GM21423 (cell line): ENCODE results near the gene DNAJC27.

ENCODE experiments used
- ATAC-seq: cut with Tn5 transposase; IDR thresholded peaks from one replicate; pipeline ENCODE4 v1.9.1; 2021; ENCODE audit warnings: mild to moderate bottlenecking, moderate library complexity; ENCODE audit not compliant: unreplicated experiment

DNAJC27 gene

DNA sequence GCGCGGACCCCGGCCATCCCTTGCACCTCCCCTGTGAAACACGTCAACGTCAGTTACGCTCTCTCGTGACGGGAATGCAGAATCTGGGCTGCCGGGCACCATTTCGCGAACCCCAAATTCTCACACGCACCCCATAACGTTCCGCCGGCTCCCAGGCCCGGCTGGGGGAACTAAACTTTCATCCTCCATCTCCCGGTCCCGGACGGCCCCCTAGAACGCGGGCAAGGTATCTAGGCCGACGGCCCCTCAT, 544 bp downstream of the DNAJC27 start:
- ATAC-seq = peak; percentile 0

DNA sequence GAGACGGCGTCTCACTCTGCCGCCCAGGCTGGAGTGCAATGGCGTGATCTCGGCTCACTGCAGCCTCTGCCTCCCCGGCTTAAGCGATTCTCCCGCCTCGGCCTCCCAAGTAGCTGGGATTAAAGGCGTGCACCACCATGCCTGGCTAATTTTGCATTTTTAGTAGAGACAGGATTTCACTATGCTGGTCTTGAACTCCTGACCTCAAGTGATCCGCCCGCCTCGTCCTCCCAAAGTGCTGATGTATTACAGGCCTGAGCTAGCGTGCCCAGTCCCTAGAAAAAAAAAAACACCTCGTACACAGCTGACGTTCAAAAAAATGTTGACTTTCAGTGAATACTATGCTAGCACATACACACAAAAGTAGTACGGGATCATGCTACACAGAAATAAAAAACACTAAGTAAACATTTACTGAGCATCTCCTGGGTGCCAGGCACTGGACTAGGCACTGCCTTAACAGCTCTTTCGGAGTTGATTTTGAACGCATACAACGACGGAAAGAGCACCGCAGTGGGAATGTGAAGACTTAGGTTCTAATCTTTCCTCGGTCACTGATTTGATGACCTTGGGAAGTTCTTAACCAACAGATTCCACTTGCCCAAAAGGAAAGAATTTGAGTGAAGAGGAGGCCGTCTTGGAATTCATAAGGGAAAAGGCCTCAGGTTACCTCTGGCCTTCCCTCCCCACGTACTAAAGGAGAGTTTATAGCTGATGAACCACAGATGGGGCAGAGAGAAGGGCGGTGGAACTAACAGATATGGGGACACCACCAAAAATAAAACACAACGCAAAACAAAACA, 1.1 kb downstream of the DNAJC27 start:
- no peak for ATAC-seq

DNA sequence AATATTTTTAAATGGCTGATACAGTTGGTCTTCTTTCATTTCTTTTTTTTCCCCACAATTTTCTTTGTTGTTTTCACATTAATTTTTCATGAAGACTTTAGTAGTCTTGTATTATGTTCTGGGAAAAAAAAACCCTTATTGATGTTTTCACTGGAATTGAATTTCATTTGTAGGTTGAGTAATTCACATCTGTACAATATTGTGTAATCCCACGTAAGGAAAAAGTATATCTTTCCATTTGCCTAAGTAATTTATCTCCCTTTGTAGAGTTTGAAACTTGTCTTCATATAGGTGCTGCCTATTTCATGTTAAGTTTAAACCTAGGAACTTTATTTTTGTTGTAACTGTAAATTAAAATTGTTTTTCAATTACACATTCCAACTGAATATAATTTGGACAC, 2.0 kb downstream of the DNAJC27 start:
- no peak for ATAC-seq

DNA sequence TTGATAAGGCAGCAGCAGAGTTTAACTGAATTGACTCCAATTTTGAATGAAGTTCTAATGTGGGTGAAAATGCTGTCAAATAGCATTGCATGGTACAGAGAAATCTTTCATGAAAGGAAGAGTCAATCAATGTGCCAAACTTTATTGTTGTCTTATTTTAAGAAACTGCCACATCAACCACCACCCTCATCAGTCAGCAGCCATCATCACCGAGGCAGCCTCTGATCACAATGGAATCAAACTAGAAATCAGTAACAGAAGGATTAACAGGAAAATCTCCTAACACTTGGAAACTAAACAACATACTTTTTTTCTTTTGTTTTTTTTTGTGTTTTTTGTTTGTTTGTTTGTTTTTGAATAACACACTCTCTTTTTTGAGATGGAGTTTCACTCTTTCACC, 9.9 kb downstream of the DNAJC27 start:
- ATAC-seq = no peak

DNA sequence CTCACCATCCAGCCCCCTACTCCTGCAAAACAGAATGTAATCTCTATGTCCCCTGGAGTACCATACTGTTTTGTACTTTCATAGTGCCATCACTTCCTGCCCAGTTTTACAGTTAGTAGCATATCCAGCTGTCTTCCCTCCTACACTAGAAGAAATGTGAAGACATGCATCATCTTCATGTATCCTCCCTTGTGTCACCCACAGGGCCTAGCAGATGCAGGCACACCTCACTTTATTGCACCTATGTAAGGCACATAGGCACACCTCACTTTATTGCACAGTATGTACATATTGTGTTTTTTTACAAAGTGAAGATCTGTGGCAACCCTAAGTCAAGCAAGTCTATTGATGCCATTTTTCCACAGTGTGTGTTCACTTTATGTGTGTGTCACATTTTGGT, 12.0 kb downstream of the DNAJC27 start:
- no peak for ATAC-seq

DNA sequence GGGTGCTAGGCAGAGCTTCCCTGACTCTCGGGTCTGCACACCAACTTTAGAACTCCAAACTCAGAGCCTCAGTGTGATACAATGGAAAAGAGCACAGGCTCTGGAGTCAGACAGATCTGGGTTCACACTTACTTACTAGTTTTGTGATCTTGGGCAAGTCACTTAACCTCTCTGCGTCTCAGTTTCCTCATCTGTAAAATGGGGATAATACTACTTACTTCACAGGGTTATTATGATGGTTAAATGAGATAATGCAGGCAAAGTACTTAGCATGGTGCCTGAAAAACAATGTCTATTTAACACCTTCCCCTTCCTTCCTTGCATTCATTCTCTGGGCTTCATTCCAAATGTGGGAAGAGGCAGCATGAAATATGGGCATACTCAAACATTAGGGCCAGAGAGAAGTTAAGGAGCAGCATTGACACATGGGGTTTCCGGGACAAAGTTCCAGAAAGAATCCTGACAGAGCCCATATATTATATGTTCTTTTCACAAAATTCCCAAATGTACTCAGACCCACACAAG, 13.3 kb downstream of the DNAJC27 start:
- ATAC-seq = no peak

DNA sequence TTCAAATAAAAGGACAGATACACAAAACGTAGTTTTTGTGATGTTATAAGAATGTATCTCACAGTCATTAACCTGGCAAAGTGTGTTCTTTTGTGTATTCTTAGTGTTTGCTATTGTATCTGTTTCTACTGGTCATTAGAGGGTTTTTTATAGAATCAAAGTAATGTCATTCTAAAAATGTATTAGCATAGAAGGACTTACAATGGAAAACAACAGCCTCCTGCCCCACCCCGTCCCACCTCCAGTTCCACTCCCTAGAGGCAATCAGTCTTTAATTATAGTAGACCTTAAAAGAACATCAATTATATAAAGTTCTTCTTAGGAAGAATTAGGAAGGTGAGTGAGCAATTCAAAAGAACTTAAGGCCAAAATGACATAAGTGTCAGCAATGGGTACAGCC, 13.8 kb downstream of the DNAJC27 start:
- ATAC-seq = no peak

DNA sequence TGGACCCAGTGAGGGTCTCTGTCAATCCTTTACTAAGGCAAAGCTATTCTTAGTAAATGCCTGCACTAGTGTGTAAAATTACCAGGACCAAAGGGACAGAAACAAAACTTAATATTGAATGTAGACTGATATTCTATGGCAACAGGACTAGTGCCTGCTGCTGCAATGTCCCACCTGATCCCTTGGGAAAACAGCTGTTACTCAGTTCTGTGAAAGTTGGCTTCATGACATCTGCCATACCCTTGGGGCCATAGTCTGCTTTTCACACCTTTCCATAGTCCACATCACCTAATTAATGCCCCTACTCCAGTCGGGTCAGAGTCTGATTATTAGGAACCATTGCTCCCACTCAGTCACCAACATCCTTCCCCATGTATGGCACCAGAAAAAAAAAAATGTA, 14.5 kb downstream of the DNAJC27 start:
- ATAC-seq = no peak

DNA sequence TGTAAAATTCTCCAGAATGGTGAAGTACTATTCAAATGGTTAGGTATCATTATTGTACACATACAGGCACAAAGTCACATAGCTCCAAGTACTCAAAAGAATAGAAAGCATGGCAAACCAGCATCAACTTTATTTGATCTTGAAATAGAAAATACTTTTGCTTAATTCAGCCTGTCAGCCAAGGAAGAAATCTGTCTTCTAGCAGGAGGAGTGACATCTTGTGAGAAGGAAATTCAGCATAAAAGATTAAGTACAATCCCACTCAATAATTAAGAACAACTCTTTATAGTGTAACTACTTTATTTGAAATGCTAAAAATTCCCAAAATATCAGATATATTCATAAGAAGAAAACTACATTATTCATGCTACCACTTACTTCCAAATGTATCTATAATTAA, 15.8 kb downstream of the DNAJC27 start:
- ATAC-seq = no peak

DNA sequence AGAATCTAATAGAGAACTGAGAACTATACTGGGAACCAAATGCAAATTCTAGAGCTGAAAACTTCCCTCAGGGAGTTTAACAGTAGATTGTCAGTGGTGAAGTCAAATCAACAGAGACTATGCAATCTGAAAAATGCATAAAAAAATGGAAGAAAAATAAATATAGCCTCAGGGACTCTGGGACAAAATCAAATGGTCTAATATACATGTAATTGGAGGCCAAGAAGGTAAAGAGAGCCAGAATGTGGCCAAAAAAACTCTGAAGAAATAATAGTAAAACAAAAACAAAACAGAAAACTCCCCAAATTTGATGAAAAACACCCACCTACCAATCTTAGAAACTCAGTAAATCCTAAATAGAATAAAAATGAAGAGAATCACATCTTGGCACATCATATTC, 16.5 kb downstream of the DNAJC27 start:
- no peak for ATAC-seq

DNA sequence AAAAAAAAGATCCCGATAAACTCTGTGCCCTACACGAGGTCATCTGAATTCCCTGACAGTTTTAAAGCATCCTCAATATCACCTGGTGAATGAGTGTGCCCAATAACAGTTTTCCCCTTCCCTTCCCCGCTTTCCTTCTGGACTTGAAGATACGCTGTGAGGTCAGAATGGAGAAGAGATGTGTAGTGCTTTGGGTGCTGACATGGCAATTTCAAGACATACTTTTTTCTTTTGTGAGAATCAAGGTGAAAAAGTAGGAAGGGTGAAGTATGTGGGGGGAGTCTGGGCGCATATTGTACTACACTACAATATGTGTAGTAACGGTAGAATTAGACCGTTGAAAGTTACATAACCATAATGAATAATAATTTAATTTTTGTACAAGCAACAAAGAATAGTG, 21.7 kb downstream of the DNAJC27 start:
- no peak for ATAC-seq

DNA sequence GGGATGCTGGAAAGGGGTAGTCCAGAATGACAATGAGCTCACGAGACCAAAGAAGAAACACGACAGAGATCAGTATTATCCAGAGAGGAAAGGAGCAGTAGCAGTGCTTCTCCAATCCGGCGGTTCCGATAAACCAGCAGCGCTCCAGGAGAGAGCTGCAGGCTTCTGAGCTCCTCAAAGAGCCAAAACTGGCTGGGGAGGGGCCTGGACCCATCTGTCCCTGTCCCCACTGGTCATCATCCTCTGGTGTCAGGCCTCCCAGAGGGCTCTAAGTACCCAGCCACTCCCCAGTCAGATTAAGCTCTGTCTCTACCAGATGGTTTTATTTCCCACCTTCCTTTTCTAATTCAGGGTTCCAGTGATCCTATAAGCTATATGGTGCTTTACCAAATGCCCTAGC, 23.2 kb downstream of the DNAJC27 start:
- ATAC-seq = no peak

DNA sequence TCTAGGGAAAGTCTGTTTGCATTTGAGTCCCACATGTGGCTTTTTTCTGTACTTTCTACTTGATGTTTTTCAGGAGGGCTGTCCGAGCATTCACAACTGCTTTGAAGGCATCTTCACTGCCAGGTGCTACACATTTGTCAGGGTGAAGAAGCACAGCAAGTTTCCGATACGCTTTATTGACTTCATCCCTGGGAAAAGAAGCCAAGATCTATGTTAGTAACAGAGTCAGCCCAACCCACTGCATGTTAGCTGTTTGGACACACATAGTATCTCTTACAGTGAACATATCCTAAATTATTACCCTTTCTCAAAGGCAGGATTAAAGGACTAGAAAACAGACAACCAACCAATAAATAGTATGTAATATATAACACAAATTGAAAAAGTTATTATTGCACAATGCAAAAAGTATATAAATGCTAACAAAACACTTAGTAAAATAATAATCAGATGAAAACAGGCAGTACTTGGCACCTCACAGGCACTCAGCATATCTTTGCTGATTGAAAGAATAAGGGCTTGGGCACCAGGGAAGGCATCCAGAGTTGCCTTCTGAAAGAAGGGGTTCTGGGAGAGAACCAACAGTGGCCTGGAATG, 24.1 kb downstream of the DNAJC27 start:
- ATAC-seq = no peak

DNA sequence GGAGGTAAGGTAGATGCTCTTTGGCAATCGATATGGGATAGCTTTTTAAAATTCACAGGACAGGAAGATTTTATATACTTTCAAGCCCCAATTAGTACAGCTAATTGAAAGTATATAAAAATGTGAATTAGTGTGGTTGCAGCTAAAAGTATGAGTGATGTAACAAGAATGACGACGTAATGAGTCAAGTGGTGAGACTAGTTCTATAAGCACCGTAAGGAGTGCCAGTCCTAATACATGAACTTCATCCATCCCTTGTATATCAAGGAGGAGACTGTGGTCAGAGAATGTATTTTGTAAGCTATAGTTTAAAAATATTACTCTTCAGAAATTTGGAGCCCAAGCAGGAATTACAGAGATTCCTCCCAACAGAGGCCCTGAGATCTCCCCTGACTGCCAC, 25.8 kb downstream of the DNAJC27 start:
- no peak for ATAC-seq

DNA sequence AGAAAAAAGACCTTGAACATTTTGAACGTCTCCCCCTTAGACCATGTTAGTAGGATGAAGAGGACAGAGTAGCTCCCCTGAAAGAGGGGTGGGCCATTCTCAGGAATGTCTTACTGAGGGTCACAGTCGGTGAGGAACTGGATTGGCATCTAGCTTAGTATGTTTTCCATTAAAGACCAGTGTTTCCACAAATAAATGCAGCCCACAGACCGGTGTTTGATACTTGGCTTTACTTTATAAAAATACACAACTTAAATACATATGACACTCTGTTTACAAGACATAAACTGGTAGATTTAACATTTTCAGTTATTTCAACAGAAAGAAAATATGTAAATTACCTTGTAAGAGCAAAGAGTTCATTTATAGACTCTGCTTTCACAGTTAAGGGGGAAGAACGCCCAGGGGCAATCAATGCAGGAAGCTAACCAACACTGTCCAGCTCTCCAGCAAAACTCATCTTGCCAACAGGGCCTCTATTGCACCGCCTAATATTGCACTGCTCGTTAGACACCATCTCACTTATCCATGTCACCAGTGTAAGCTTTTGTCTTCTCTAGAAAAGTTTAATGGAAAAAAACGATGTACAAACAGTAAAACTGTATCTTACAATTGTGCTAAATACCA, 28.2 kb downstream of the DNAJC27 start:
- ATAC-seq = no peak

DNA sequence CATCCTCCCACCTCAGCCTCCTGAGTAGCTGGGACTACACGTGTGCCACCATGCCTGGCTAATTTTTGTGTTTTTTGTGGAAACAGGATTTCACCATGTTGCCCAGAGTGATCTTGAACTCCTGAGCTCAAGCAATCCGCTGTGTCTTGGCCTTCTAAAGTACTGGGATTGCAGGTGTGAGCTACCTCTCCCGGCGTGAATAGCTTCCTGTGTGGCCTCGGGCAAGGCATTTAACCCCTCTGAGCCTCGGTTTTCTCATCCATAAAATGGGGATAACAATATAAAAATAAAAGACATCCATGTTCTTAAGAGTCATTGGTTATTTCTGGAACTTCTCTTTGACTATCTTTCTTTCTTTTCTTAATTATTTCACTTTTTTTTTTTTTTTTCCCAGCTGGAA, 32.4 kb downstream of the DNAJC27 start:
- no peak for ATAC-seq

DNA sequence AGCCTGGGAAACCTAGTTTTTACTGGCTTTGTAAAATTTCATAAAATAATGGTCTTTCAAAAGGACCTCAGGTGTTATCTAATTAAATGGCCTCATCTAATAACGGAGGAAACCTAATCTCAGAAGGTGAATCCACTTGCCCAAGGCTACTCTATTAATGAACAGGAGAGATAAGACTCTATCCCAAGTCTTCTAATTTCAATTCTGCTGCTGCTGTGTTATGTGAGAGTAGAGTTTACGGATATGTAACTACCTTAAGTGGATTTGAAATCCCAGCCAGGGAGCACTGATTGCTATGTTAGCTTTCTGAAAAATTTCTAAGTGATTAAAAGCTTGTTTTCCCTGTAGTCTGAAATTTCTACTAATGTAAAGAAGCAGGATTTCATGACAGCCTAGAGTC, 34.5 kb downstream of the DNAJC27 start:
- no peak for ATAC-seq

DNA sequence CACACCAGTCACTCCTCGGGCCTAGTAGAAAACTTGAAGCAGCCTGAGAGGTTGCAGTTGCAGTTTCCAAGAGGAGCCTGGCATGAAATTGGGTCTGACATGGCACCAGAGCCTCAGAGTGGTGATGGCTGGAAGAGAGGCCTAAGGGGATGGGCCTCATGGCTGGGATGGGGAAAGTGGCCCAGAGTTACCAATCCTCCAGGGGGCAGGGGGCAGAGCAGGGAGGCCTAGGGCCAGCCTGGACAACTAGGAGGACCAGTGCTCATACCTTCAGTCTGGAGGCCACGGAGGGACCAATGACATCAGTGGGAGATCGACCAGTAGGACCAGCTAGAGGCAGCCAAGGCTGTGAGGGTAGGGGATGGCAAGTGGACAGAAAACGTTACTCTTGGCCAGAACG, 36.6 kb downstream of the DNAJC27 start:
- ATAC-seq = no peak

DNA sequence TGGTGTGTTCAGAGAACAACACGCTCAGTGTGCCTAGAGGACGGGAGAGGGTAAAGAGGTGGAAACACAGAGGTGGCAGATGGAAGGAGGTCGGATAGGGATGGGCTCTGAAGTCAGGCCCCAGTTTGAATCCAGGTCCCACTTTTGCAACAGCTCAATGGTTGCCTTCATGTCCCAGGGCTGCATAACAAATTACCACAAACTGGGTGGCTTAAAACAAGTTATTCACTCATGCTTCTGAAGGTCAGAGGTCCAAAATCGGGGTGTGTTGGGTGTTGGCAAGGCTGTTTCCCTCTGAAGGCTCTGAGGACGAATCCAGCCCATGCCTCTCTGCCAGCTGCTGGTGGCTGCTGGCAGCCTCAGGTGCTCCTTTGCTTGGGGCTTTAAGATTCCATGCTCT, 39.0 kb downstream of the DNAJC27 start:
- ATAC-seq = no peak

DNA sequence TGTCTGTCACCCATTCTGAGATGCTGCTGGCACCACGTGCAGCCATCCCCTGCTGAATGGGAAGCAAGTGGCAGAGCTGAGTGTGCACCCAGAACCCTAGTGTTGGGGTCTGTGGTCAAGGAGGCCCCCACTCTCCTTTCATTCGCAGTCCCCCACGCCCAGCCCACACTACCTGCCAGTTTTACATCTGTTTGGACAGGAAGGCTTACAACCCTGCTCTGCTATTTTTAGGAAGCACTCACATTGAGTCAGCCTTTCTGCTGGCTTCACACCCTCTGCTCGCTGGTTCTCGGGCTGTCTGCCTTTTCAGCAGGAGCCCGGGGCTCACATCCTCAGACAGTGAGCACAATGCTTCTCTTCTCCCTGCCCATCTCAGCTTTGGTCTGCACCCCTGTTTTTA, 41.0 kb downstream of the DNAJC27 start:
- peak; percentile 73 for ATAC-seq

DNA sequence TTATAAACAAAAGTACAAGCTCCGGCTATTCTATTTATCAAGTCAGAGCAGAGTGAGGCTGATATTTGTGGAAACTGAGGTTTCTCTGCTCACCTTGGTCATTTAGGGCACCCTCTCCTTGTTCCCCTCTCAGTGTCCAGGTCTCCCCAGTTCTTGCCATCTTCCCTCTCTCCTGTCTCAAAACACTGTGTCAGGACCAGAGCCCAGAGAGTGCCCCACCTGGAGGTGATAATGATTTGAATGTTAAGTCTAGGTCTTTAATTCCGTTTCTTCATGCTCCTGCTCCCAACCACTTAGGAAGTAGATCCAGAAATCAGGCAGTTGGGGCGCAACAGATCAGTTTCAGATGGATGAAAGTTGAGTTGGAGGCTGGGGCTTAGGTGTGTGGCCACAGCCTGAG, 42.5 kb downstream of the DNAJC27 start:
- no peak for ATAC-seq

DNA sequence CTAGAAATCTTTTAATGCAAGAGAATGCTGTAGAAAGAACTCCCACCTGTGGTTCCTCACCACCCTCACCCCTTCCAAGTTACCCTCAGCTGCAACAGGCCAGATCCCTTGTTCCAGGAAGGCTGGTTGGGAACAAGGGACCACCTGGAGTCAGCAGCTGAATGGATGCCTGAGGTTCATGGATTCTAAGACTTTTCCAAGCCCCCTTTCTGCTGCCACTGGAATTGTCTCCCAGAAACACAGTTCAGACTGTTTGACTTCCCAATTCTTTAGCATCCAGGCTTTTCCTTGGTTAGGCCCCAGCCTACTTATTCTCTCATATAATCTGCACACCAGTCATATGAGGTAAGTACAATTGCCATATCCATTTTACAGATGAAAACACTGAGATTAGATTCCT, 43.7 kb downstream of the DNAJC27 start:
- no peak for ATAC-seq
